Epithelial cell of prostate (primary cell): Measurements from ENCODE around the gene PARVG.

Source experiments
- DNase-seq: peaks from one replicate; pipeline ENCODE4 v3.0.0-alpha.2; 2011; ENCODE audit warnings: low read depth, low spot score
- H3K27ac ChIP-seq: fragments of 450-650 bp; 2 replicates; pipeline ENCODE4 v1.5.1; 2017; ENCODE audit warnings: mild to moderate bottlenecking

The PARVG gene

GRCh38 chr22:44207981-44208317, 27.2 kb downstream of the PARVG start:
- no peak for DNase-seq
- H3K27ac ChIP-seq = no peak overlapping the region

GRCh38 chr22:44209343-44209742, 28.6 kb downstream of the PARVG start:
- DNase-seq = no peak

GRCh38 chr22:44210722-44211121, 30.0 kb downstream of the PARVG start:
- H3K27ac ChIP-seq = no peak overlapping the region
- no peak for DNase-seq

More at GRCh38 chr22:44209343-44209742, 28.6 kb downstream of the PARVG start:
- no peak overlapping the region for H3K27ac ChIP-seq

GRCh38 chr22:44211256-44211945, 30.7 kb downstream of the PARVG start:
- H3K27ac ChIP-seq = no peak overlapping the region
- no peak for DNase-seq

GRCh38 chr22:44211946-44212930, 31.5 kb downstream of the PARVG start:
- no peak for DNase-seq
- no peak overlapping the region for H3K27ac ChIP-seq

GRCh38 chr22:44212936-44213335, 32.2 kb downstream of the PARVG start:
- DNase-seq = no peak
- H3K27ac ChIP-seq = no peak overlapping the region

GRCh38 chr22:44213489-44214043, 32.8 kb downstream of the PARVG start:
- no peak overlapping the region for H3K27ac ChIP-seq
- DNase-seq = no peak

- DNase-seq = no peak
- H3K27ac ChIP-seq = no peak overlapping the region
These were observed 33.5 kb downstream of the PARVG start for GRCh38 chr22:44214187-44214586.

GRCh38 chr22:44214764-44215163, 34.0 kb downstream of the PARVG start:
- DNase-seq = no peak
- H3K27ac ChIP-seq = no peak overlapping the region

- DNase-seq = no peak
- H3K27ac ChIP-seq = no peak overlapping the region
These were observed 34.6 kb downstream of the PARVG start for GRCh38 chr22:44215287-44215686.

- no peak overlapping the region for H3K27ac ChIP-seq
- no peak for DNase-seq
These were observed 36.6 kb downstream of the PARVG start for GRCh38 chr22:44217346-44217745.

- no peak for DNase-seq
- H3K27ac ChIP-seq = no peak overlapping the region
These were observed 37.3 kb downstream of the PARVG start for GRCh38 chr22:44218071-44218470.

- DNase-seq = no peak
- no peak overlapping the region for H3K27ac ChIP-seq
These were observed 38.6 kb downstream of the PARVG start for GRCh38 chr22:44219101-44219870.

- DNase-seq = no peak
- no peak overlapping the region for H3K27ac ChIP-seq
These were observed 40.3 kb downstream of the PARVG start for GRCh38 chr22:44220727-44221680.

- DNase-seq = no peak
These were observed 41.2 kb downstream of the PARVG start for GRCh38 chr22:44221710-44222475.

GRCh38 chr22:44224166-44224565, 43.4 kb downstream of the PARVG start:
- DNase-seq = peak; percentile 16
- no peak overlapping the region for H3K27ac ChIP-seq

More at GRCh38 chr22:44221710-44222475, 41.2 kb downstream of the PARVG start:
- no peak overlapping the region for H3K27ac ChIP-seq

GRCh38 chr22:44225091-44225689, 44.5 kb downstream of the PARVG start:
- no peak for DNase-seq
- no peak overlapping the region for H3K27ac ChIP-seq

GRCh38 chr22:44225812-44226211, 45.1 kb downstream of the PARVG start:
- DNase-seq = no peak
- H3K27ac ChIP-seq = no peak overlapping the region
